Neural cell (in vitro differentiated cells): ENCODE data around the gene USP17L26. TPM values are rescaled to one million over a fixed set of nuclear protein-coding genes. Genes with fewer than 3 reads are reported as not detected.
"Not testable (repeated sequence)": the region's sequence is repeated elsewhere in the genome, so short reads cannot be mapped to it uniquely, and the experiment has no call there.

Source experiments
- H2AFZ ChIP-seq: fragments of 200-600, 300-800 bp; sonication (generic), shearing (Covaris generic); 2 replicates; pipeline ENCODE4 v1.6.0; 2014; ENCODE audit warnings: low read depth, mild to moderate bottlenecking, antibody characterized with exemption, low read length, moderate library complexity
- H3F3A ChIP-seq: fragments of 200-600 bp; shearing (Covaris generic); 2 replicates; pipeline ENCODE4 v1.6.1; 2016; ENCODE audit warnings: mild to moderate bottlenecking, moderate library complexity, mixed read lengths, antibody characterized with exemption, low read length; ENCODE audit not compliant: insufficient read depth, poor library complexity, severe bottlenecking
- H3K27ac ChIP-seq: fragments of 200-600, 300-800 bp; sonication (generic), shearing (Covaris generic); 2 replicates; pipeline ENCODE4 v1.5.1; 2014; ENCODE audit warnings: mild to moderate bottlenecking, low read length, moderate library complexity
- H3K27me3 ChIP-seq: fragments of 300-800, 200-600 bp; sonication (generic), shearing (Covaris generic); 2 replicates; pipeline ENCODE4 v1.6.0; 2014; ENCODE audit warnings: mild to moderate bottlenecking, low read depth, low read length, moderate library complexity; ENCODE audit not compliant: insufficient read depth
- H3K36me3 ChIP-seq: fragments of 300-800, 200-600 bp; sonication (generic), shearing (Covaris generic); 2 replicates; pipeline ENCODE4 v1.5.1; 2014; ENCODE audit warnings: mild to moderate bottlenecking, antibody characterized with exemption, low read length, moderate library complexity; ENCODE audit not compliant: insufficient read depth
- H3K4me2 ChIP-seq: fragments of 300-800, 200-600 bp; sonication (generic), shearing (Covaris generic); 2 replicates; pipeline ENCODE4 v1.6.0; 2014; ENCODE audit warnings: mild to moderate bottlenecking, low read length
- H3K4me3 ChIP-seq: fragments of 300-800, 200-600 bp; sonication (generic), shearing (Covaris generic); 2 replicates; pipeline ENCODE4 v1.5.1; 2014; ENCODE audit warnings: mild to moderate bottlenecking, low read length, moderate library complexity
- H3K79me2 ChIP-seq: fragments of 200-600 bp; shearing (Covaris generic); replicated peaks from 2 replicates; pipeline ENCODE4 v1.6.0; 2014; ENCODE audit warnings: mild to moderate bottlenecking, low read length, moderate library complexity; ENCODE audit not compliant: insufficient read depth
- H3K9ac ChIP-seq: fragments of 300-800, 200-600 bp; sonication (generic), shearing (Covaris generic); 2 replicates; pipeline ENCODE4 v1.6.1; 2016; ENCODE audit warnings: mild to moderate bottlenecking, low read length, mixed read lengths
- H3K9me2 ChIP-seq: fragments of 200-600 bp; shearing (Covaris generic); 2 replicates; pipeline ENCODE4 v1.6.1; 2016; ENCODE audit warnings: mild to moderate bottlenecking, low read length, mixed read lengths; ENCODE audit not compliant: insufficient read depth
- H3K9me3 ChIP-seq: fragments of 200-600, 300-800 bp; sonication (generic), shearing (Covaris generic); 2 replicates; pipeline ENCODE4 v1.6.1; 2016; ENCODE audit warnings: mild to moderate bottlenecking, mixed run types, low read length, moderate library complexity, mixed read lengths
- H4K20me1 ChIP-seq: fragments of 200-600 bp; shearing (Covaris generic); 2 replicates; pipeline ENCODE4 v1.6.1; 2016; ENCODE audit warnings: mild to moderate bottlenecking, mixed run types; ENCODE audit not compliant: insufficient read depth
- polyA minus RNA-seq: library from RNA; depleted of rRNA, polyadenylated mRNA; stranded (reverse); fragments of >200 nt; gene quantifications from 2 replicates; pipeline ENCODE4 v1.2.3, GENCODE V29; 2014
- polyA plus RNA-seq: library from polyadenylated mRNA; depleted of rRNA; stranded (reverse); fragments of >200 nt; gene quantifications from 2 replicates; pipeline ENCODE4 v1.2.3, GENCODE V29; 2014

Gene USP17L26
- polyA plus RNA-seq: not detected in 2 replicates
- not detected in 2 replicates for polyA minus RNA-seq

- H3F3A ChIP-seq, H4K20me1 ChIP-seq, H3K4me2 ChIP-seq, H3K9me2 ChIP-seq, H3K79me2 ChIP-seq, H3K9ac ChIP-seq, H3K9me3 ChIP-seq, H3K36me3 ChIP-seq, H3K27ac ChIP-seq, H3K27me3 ChIP-seq, H3K4me3 ChIP-seq, H2AFZ ChIP-seq: not testable (repeated sequence)
These were observed at the start of gene USP17L26 for GRCh38 chr4:9334358-9334757. Gene USP17L26 (plus strand): TSS chr4:9334658. CDS start chr4:9334658, 0 bp downstream.

GRCh38 chr4:9324191-9324590 is 10.3 kb upstream of the USP17L26 start:
- not testable (repeated sequence) for H3K27me3 ChIP-seq, H3F3A ChIP-seq, H3K4me3 ChIP-seq, H2AFZ ChIP-seq, H3K4me2 ChIP-seq, H4K20me1 ChIP-seq, H3K9me2 ChIP-seq, H3K9ac ChIP-seq, H3K27ac ChIP-seq, H3K79me2 ChIP-seq, H3K9me3 ChIP-seq, H3K36me3 ChIP-seq

- H3K9me2 ChIP-seq, H3K27ac ChIP-seq, H2AFZ ChIP-seq, H3K4me3 ChIP-seq, H3K9me3 ChIP-seq, H3K9ac ChIP-seq, H3K4me2 ChIP-seq, H3K79me2 ChIP-seq, H3K27me3 ChIP-seq, H3K36me3 ChIP-seq, H3F3A ChIP-seq, H4K20me1 ChIP-seq: not testable (repeated sequence)
These were observed 9.6 kb upstream of the USP17L26 start, which contains the start of gene USP17L24 for GRCh38 chr4:9324865-9325264. Gene USP17L24 (plus strand): TSS chr4:9325165. CDS start chr4:9325165, 0 bp downstream.

- H2AFZ ChIP-seq, H3K9me2 ChIP-seq, H3K27ac ChIP-seq, H4K20me1 ChIP-seq, H3K4me2 ChIP-seq, H3K9ac ChIP-seq, H3K4me3 ChIP-seq, H3K36me3 ChIP-seq, H3K27me3 ChIP-seq, H3K9me3 ChIP-seq, H3F3A ChIP-seq, H3K79me2 ChIP-seq: not testable (repeated sequence)
These were observed 4.8 kb upstream of the USP17L26 start, which contains the start of gene USP17L25 for GRCh38 chr4:9329611-9330010. Gene USP17L25 (plus strand): TSS chr4:9329911. CDS start chr4:9329911, 0 bp downstream.

GRCh38 chr4:9339103-9339502 is 4.6 kb downstream of the USP17L26 start, which contains the start of gene USP17L5:
Gene USP17L5 (plus strand): TSS chr4:9339403. CDS start chr4:9339403, 0 bp downstream.
- H3K4me3 ChIP-seq, H4K20me1 ChIP-seq, H3K9me2 ChIP-seq, H3K4me2 ChIP-seq, H3K9me3 ChIP-seq, H3K27ac ChIP-seq, H3K79me2 ChIP-seq, H2AFZ ChIP-seq, H3K9ac ChIP-seq, H3F3A ChIP-seq, H3K27me3 ChIP-seq, H3K36me3 ChIP-seq: not testable (repeated sequence)

- H2AFZ ChIP-seq, H3K9me3 ChIP-seq, H3K79me2 ChIP-seq, H4K20me1 ChIP-seq, H3K4me3 ChIP-seq, H3K9ac ChIP-seq, H3K4me2 ChIP-seq, H3K27ac ChIP-seq, H3K36me3 ChIP-seq, H3F3A ChIP-seq, H3K27me3 ChIP-seq, H3K9me2 ChIP-seq: not testable (repeated sequence)
These were observed 9.4 kb downstream of the USP17L26 start, which contains the start of gene USP17L27 for GRCh38 chr4:9343848-9344247. Gene USP17L27 (plus strand): TSS chr4:9344148. CDS start chr4:9344148, 0 bp downstream.

GRCh38 chr4:9348593-9348992 is 14.1 kb downstream of the USP17L26 start, which contains the start of gene USP17L28:
Gene USP17L28 (plus strand): TSS chr4:9348893. CDS start chr4:9348893, 0 bp downstream.
- not testable (repeated sequence) for H3K36me3 ChIP-seq, H3F3A ChIP-seq, H3K4me2 ChIP-seq, H3K9me3 ChIP-seq, H3K9ac ChIP-seq, H2AFZ ChIP-seq, H3K79me2 ChIP-seq, H3K27me3 ChIP-seq, H3K4me3 ChIP-seq, H3K9me2 ChIP-seq, H4K20me1 ChIP-seq, H3K27ac ChIP-seq

- not testable (repeated sequence) for H3K79me2 ChIP-seq
These were observed 16.4 kb downstream of the USP17L26 start for GRCh38 chr4:9350866-9351265.

More at GRCh38 chr4:9350866-9351265, 16.4 kb downstream of the USP17L26 start:
- H3K27me3 ChIP-seq, H3K9ac ChIP-seq, H2AFZ ChIP-seq, H3F3A ChIP-seq, H3K4me3 ChIP-seq, H3K36me3 ChIP-seq, H3K4me2 ChIP-seq, H4K20me1 ChIP-seq, H3K9me2 ChIP-seq, H3K27ac ChIP-seq, H3K9me3 ChIP-seq: not testable (repeated sequence)
